WERI-Rb-1 (cell line): ENCODE data around the gene C1QTNF12.

Experiments used
- DNase-seq: peaks from one replicate; pipeline ENCODE4 v3.0.0-alpha.2; 2020
- H3K27ac ChIP-seq: fragments of 250-450 bp; sonication (Bioruptor Pico); 2 replicates; pipeline ENCODE4 v1.5.1; 2020; ENCODE audit warnings: mild to moderate bottlenecking, moderate library complexity
- H3K27me3 ChIP-seq: fragments of 250-450 bp; sonication (Bioruptor Pico); 2 replicates; pipeline ENCODE4 v1.5.1; 2021; ENCODE audit warnings: mild to moderate bottlenecking, low read depth, moderate library complexity; ENCODE audit not compliant: insufficient read depth, severe bottlenecking
- H3K36me3 ChIP-seq: fragments of 250-450 bp; sonication (Bioruptor Pico); 2 replicates; pipeline ENCODE4 v1.5.1; 2020; ENCODE audit warnings: mild to moderate bottlenecking, moderate library complexity
- H3K4me3 ChIP-seq: 2 replicates; pipeline ENCODE4 v1.5.1; 2011; ENCODE audit warnings: low read depth, mild to moderate bottlenecking, control low read depth, low read length
- H3K9me3 ChIP-seq: fragments of 250-450 bp; sonication (Bioruptor Pico); 2 replicates; pipeline ENCODE4 v1.5.1; 2021; ENCODE audit warnings: mild to moderate bottlenecking, moderate library complexity; ENCODE audit not compliant: severe bottlenecking
- CTCF ChIP-seq: IDR thresholded peaks from 2 replicates; pipeline ENCODE4 v1.5.1; 2011; ENCODE audit warnings: low read depth, mild to moderate bottlenecking, control low read depth, inconsistent platforms, low read length

Gene C1QTNF12

GRCh38 chr1:1208713-1209433 is 37.6 kb downstream of the C1QTNF12 start:
- no peaks in the 10 kb centered on the region for H3K27me3 ChIP-seq
- no peak overlapping the region for H3K4me3 ChIP-seq
- H3K9me3 ChIP-seq = no peaks in the 10 kb centered on the region
- TF ChIP-seq CTCF = no peak
- H3K36me3 ChIP-seq = no peaks in the 10 kb centered on the region
- no peak for DNase-seq
- no peak overlapping the region for H3K27ac ChIP-seq

GRCh38 chr1:1207571-1207892 is 39.0 kb downstream of the C1QTNF12 start:
- Histone ChIP-seq H3K9me3 (no peaks in the 10 kb centered on the region), H3K36me3 (no peaks in the 10 kb centered on the region), H3K4me3 (no peak overlapping the region), H3K27ac (no peak overlapping the region), H3K27me3 (no peaks in the 10 kb centered on the region)
- no peak for DNase-seq
- no peak for TF ChIP-seq CTCF

GRCh38 chr1:1206966-1207531 is 39.5 kb downstream of the C1QTNF12 start:
- peak; percentile 37 for TF ChIP-seq CTCF
- no peaks in the 10 kb centered on the region for H3K27me3 ChIP-seq
- no peaks in the 10 kb centered on the region for H3K36me3 ChIP-seq
- H3K4me3 ChIP-seq = peak overlapping the region; percentile 35; the same call in 1 of the 2 replicates
- no peaks in the 10 kb centered on the region for H3K9me3 ChIP-seq
- no peak overlapping the region for H3K27ac ChIP-seq
- DNase-seq = no peak

GRCh38 chr1:1206376-1206965 is 40.1 kb downstream of the C1QTNF12 start, which contains the start of gene TNFRSF18:
Gene TNFRSF18, minus strand, starts transcription at chr1:1206592. Its CDS starts 21 bp downstream, at chr1:1206571.
- no peak for TF ChIP-seq CTCF
- Histone ChIP-seq H3K36me3 (no peaks in the 10 kb centered on the region), H3K27me3 (no peaks in the 10 kb centered on the region), H3K4me3 (peak within 1 kb of the TSS; percentile 35), H3K27ac (no peak within 1 kb of the TSS), H3K9me3 (no peaks in the 10 kb centered on the region)
- DNase-seq = peak; percentile 50

- Histone ChIP-seq H3K4me3 (peak overlapping the region; percentile 35), H3K36me3 (no peaks in the 10 kb centered on the region), H3K9me3 (no peaks in the 10 kb centered on the region), H3K27ac (no peak overlapping the region), H3K27me3 (no peaks in the 10 kb centered on the region)
- TF ChIP-seq CTCF = 0 out of 2 replicates have a peak, but pooled peaks have one; percentile 9
- DNase-seq = no peak
Observed at GRCh38 chr1:1205769-1206375, 40.6 kb downstream of the C1QTNF12 start.
